GM12878 (cell line): Measurements from ENCODE around the gene SRGAP1. TPM values are rescaled to one million over a fixed set of nuclear protein-coding genes. Genes with fewer than 3 reads are reported as not detected.

Source experiments
- ATAC-seq: fragments of 200-7000 bp; cut with Tn5 transposase; 3 replicates; pipeline ENCODE4 v1.9.1; 2020; ENCODE audit warnings: mild to moderate bottlenecking, moderate library complexity
- BruUV-seq: library from RNA; stranded (reverse); fragments of 400-500 nt; replicated peaks from 2 replicates; lab custom pipeline; 2021; lab: Mats Ljungman, UMichigan
- CTCF ChIA-PET: fragments of 300-600 bp; sonication (Branson Sonifier 250); formaldehyde crosslinking; extraction: SDS; loops from one replicate; lab custom pipeline; 2021; ENCODE audit warnings: inconsistent platforms; lab: Yijun Ruan, JAX
- POLR2A ChIA-PET: fragments of 350-600 bp; formaldehyde crosslinking; extraction: SDS; loops from one replicate; lab custom pipeline; 2021; ENCODE audit warnings: inconsistent platforms; lab: Charles Lee
- RAD21 ChIA-PET: fragments of 300-600 bp; sonication (Branson Sonifier 250); formaldehyde crosslinking; loops from one replicate; lab custom pipeline; 2023; ENCODE audit warnings: antibody characterized with exemption; ENCODE audit not compliant: unreplicated experiment; lab: Charles Lee
- SMC1A ChIA-PET: fragments of 300-600 bp; sonication (Branson Sonifier 250); formaldehyde crosslinking; loops from one replicate; lab custom pipeline; 2023; ENCODE audit not compliant: unreplicated experiment, uncharacterized antibody; lab: Charles Lee
- DNase-seq: peaks from one replicate; pipeline ENCODE4 v3.0.0-alpha.2; 2011; ENCODE audit warnings: low read depth, low spot score
- FAIRE-seq: peaks from 3 replicates; lab custom pipeline; 2011; peaks lifted over from hg19 to GRCh38; lab: Jason Lieb, UNC
- H2AFZ ChIP-seq: 2 replicates; pipeline ENCODE4 v1.6.0; 2011; ENCODE audit warnings: low read depth, low read length, control low read depth; ENCODE audit not compliant: control insufficient read depth
- H3K27ac ChIP-seq: 2 replicates; pipeline ENCODE4 v1.5.1; 2011; ENCODE audit warnings: control low read depth; ENCODE audit not compliant: control insufficient read depth, insufficient read depth
- H3K27me3 ChIP-seq, 2 experiments: replicated peaks in 1 of 2; 2 replicates each; pipeline versions ENCODE4 v1.6.0 to v1.6.1; 2011; ENCODE audit warnings: low read length in 1 of 2; ENCODE audit not compliant: control insufficient read depth in 2 of 2, insufficient read depth in 2 of 2
- H3K36me3 ChIP-seq, 2 experiments: 2 replicates each; pipeline ENCODE4 v1.5.1; 2011; ENCODE audit warnings: low read length in 1 of 2; ENCODE audit not compliant: control insufficient read depth in 2 of 2, insufficient read depth in 2 of 2
- H3K4me1 ChIP-seq: 2 replicates; pipeline ENCODE4 v1.6.1; 2011; ENCODE audit warnings: mild to moderate bottlenecking, low read length, moderate library complexity, mixed read lengths; ENCODE audit not compliant: control insufficient read depth, insufficient read depth
- H3K4me2 ChIP-seq: 2 replicates; pipeline ENCODE4 v1.6.0; 2011; ENCODE audit warnings: control low read depth; ENCODE audit not compliant: control insufficient read depth, insufficient read depth
- H3K4me3 ChIP-seq: fragments of 200-600 bp; sonication (generic); 2 replicates; pipeline ENCODE4 v1.5.1; 2016
- H3K79me2 ChIP-seq: 2 replicates; pipeline ENCODE4 v1.6.0; 2011; ENCODE audit warnings: low read length; ENCODE audit not compliant: control insufficient read depth, insufficient read depth
- H3K9ac ChIP-seq: 2 replicates; pipeline ENCODE4 v1.8.0; 2011; ENCODE audit warnings: low read length, control low read depth, mixed read lengths; ENCODE audit not compliant: control insufficient read depth, insufficient read depth
- H3K9me3 ChIP-seq: replicated peaks from 3 replicates; pipeline ENCODE4 v1.5.1; 2011; ENCODE audit warnings: mild to moderate bottlenecking, low read length; ENCODE audit not compliant: control insufficient read depth, insufficient read depth
- H4K20me1 ChIP-seq: 2 replicates; pipeline ENCODE4 v1.6.0; 2011; ENCODE audit not compliant: control insufficient read depth, insufficient read depth
- BCL11A ChIP-seq: IDR thresholded peaks from 2 replicates; pipeline ENCODE4 v1.6.1; 2011; ENCODE audit warnings: low read depth, low read length
- CEBPB ChIP-seq, 2 experiments: fragments of 150-350 bp in 1 of 2; IDR thresholded peaks; 2 replicates each; pipeline ENCODE4 v1.6.1; 2012 to 2014; ENCODE audit warnings: low read depth in 2 of 2, low read length in 2 of 2, borderline replicate concordance in 1 of 2, inconsistent platforms in 1 of 2
- E4F1 ChIP-seq: fragments of 450-650 bp; IDR thresholded peaks from 2 replicates; pipeline ENCODE4 v1.6.1; 2018; ENCODE audit warnings: borderline replicate concordance, mild to moderate bottlenecking; ENCODE audit not compliant: partially characterized antibody
- ETV6 ChIP-seq, 2 experiments: fragments of 450-650 bp in 1 of 2; IDR thresholded peaks in 1 of 2; conservative IDR thresholded peaks in 1 of 2; 2 replicates each; pipeline ENCODE4 v1.6.1; 2014; ENCODE audit warnings: antibody characterized with exemption in 1 of 2, borderline replicate concordance in 1 of 2, low read depth in 1 of 2, mild to moderate bottlenecking in 1 of 2, moderate library complexity in 1 of 2
- FOXK2 ChIP-seq: fragments of 450-650 bp; IDR thresholded peaks from 2 replicates; pipeline ENCODE4 v1.6.1; 2017; ENCODE audit warnings: mild to moderate bottlenecking, moderate library complexity
- HDAC6 ChIP-seq: fragments of 200-600 bp; sonication (generic); IDR thresholded peaks from one replicate; pipeline ENCODE4 v1.8.0; 2017; ENCODE audit warnings: antibody characterized with exemption; ENCODE audit not compliant: unreplicated experiment
- JUNB ChIP-seq: IDR thresholded peaks from 2 replicates; pipeline ENCODE4 v1.6.1; 2016; ENCODE audit warnings: antibody characterized with exemption, mild to moderate bottlenecking
- MYB ChIP-seq: fragments of 150-350 bp; IDR thresholded peaks from 2 replicates; pipeline ENCODE4 v1.6.1; 2014; ENCODE audit warnings: mild to moderate bottlenecking, low read depth, low read length, borderline replicate concordance
- NFYB ChIP-seq: IDR thresholded peaks from 2 replicates; pipeline ENCODE4 v1.6.1; 2011; ENCODE audit warnings: low read depth, mild to moderate bottlenecking, low read length, improper control_type of control experiment, moderate library complexity; ENCODE audit not compliant: insufficient read depth
- REST ChIP-seq: IDR thresholded peaks from 2 replicates; pipeline ENCODE4 v1.6.1; 2012; ENCODE audit warnings: mild to moderate bottlenecking, low read depth, low read length
- ZBED1 ChIP-seq: IDR thresholded peaks from 2 replicates; pipeline ENCODE4 v1.6.1; 2016; ENCODE audit warnings: borderline replicate concordance
- ZNF622 ChIP-seq: fragments of 450-650 bp; IDR thresholded peaks from 2 replicates; pipeline ENCODE4 v1.6.1; 2017; ENCODE audit warnings: mild to moderate bottlenecking, inconsistent platforms
- WGBS: methylation state at CpG from one replicate; pipeline ENCODE4 v1.1.6; 2016; ENCODE audit warnings: low lambda C conversion rate; ENCODE audit not compliant: insufficient replicate concordance, insufficient coverage; ENCODE audit errors: missing lambda C conversion rate; 5-methylcytosine and 5-hydroxymethylcytosine counted together
- in situ Hi-C: fragments of 300-500 bp; cut with MboI; formaldehyde crosslinking; loops from 9 replicates; pipeline ENCODE4 v1.14.3; 2018; ENCODE audit warnings: mixed read lengths
- intact Hi-C: fragments of 100-400 bp; cut with micrococcal nuclease; formaldehyde crosslinking; loops from one replicate; pipeline ENCODE4 v1.14.2; 2022; ENCODE audit not compliant: unreplicated experiment
- polyA plus RNA-seq, 11 experiments: library from polyadenylated mRNA; depleted of rRNA in 4 of 11; unstranded in 6 of 11; stranded (reverse) in 5 of 11; fragments of >200 nt; fragmentation: Nextera tagmentation in 4 of 11; fragmentation: Illumina TruSeq in 1 of 11; extraction: Ambion mirVana in 4 of 11; extraction: Trizol in 1 of 11; gene quantifications; 1 replicate in 1 of 11; 2 replicates in 10 of 11; pipeline versions ENCODE4 v1.2.1 to v1.2.3, GENCODE V29; 2011 to 2016; ENCODE audit warnings: inconsistent platforms in 2 of 11, missing spikeins in 2 of 11, low read depth in 1 of 11
- total RNA-seq, 4 experiments: library from RNA; depleted of rRNA in 3 of 4; stranded (reverse); fragments of >200 nt in 3 of 4; fragmentation: Illumina TruSeq in 1 of 4; extraction: Trizol in 1 of 4; gene quantifications; 2 replicates each; pipeline versions ENCODE4 v1.2.1 to v1.2.3, GENCODE V29; 2013 to 2021

The SRGAP1 gene
- total and polyA plus RNA-seq, 10 of the 15 experiments (the other 5 are each of a cell fraction or from before 2014, with no cell fraction given) = 0.16 to 0.85 (median 0.46) TPM

- SMC1A ChIA-PET = no interaction called here
- H3K36me3 ChIP-seq = no peaks in the 10 kb centered on the region
- H3K4me3 ChIP-seq = no peak overlapping the region
- H2AFZ ChIP-seq = no peak overlapping the region
- no peak overlapping the region for H3K4me2 ChIP-seq
- H4K20me1 ChIP-seq = no peaks in the 10 kb centered on the region
- in situ Hi-C loops (no loop called here), intact Hi-C loops (no loop called here)
- H3K4me1 ChIP-seq = no peaks in the 10 kb centered on the region
- H3K79me2 ChIP-seq = no peaks in the 10 kb centered on the region
- TF ChIP-seq JUNB = no peak
- no peak for TF ChIP-seq FOXK2
- TF ChIP-seq ZNF622 = no peak
- TF ChIP-seq ETV6 (conservative IDR thresholded peaks at IDR 0.05 in 1 of 2, IDR thresholded peaks at IDR 0.05 in 1 of 2; ENCODE audit: borderline replicate concordance in 1 of 2, low read depth in 1 of 2) = no peak
- TF ChIP-seq MYB = no peak
- H3K9me3 ChIP-seq = no peaks in the 10 kb centered on the region
- BruUV-seq = no TSS peak
- H3K27me3 ChIP-seq = no peaks in the 10 kb centered on the region
- FAIRE-seq = no peak
- H3K9ac ChIP-seq = no peak overlapping the region
- no peak for ATAC-seq
- POLR2A ChIA-PET = no interaction called here
- CTCF ChIA-PET = no interaction called here
- WGBS = 15% methylated on average over 4 of the region's 4 CpGs
- no peak for DNase-seq
- no peak overlapping the region for H3K27ac ChIP-seq
- RAD21 ChIA-PET = no interaction called here
These were observed 132.9 kb downstream of the SRGAP1 start for GRCh38 chr12:63977441-63977840.

- RAD21 ChIA-PET = no interaction called here
- Histone ChIP-seq H4K20me1 (no peaks in the 10 kb centered on the region), H3K27ac (no peak overlapping the region), H3K4me1 (no peaks in the 10 kb centered on the region), H3K36me3 (no peaks in the 10 kb centered on the region), H3K9me3 (no peaks in the 10 kb centered on the region), H3K9ac (no peak overlapping the region), H2AFZ (no peak overlapping the region), H3K79me2 (no peaks in the 10 kb centered on the region), H3K4me2 (no peak overlapping the region), H3K4me3 (no peak overlapping the region), H3K27me3 (no peaks in the 10 kb centered on the region)
- POLR2A ChIA-PET = interaction anchor here (0.5 to 0.7 kb wide), 2 partner anchors 144 to 242 kb away, joined by 5 read pairs; no protein-coding TSS in a partner anchor
- 32% methylated on average over 1 of the region's 1 CpG for WGBS
- in situ Hi-C loops (no loop called here), intact Hi-C loops (no loop called here)
- CTCF ChIA-PET = interaction anchor here (0.6 kb wide), 1 partner anchor 176 kb away, joined by 3 read pairs; no protein-coding TSS in a partner anchor
- FAIRE-seq (no peak), ATAC-seq (no peak), DNase-seq (no peak)
- SMC1A ChIA-PET = interaction anchor here (1.0 kb wide), 1 partner anchor 8 kb away, joined by 4 read pairs; no protein-coding TSS in a partner anchor
- no TSS peak for BruUV-seq
- TF ChIP-seq E4F1 (no peak), NFYB (no peak), ZBED1 (no peak), BCL11A (no peak), CEBPB (IDR thresholded peaks at IDR 0.05; ENCODE audit: borderline replicate concordance in 1 of 2, low read depth in 2 of 2, low read length in 2 of 2) (no peak), REST (no peak), HDAC6 (no peak)
These were observed 134.0 kb downstream of the SRGAP1 start for GRCh38 chr12:63978519-63978918.
